ENCODE measurements around the gene OR2V2.

GRCh38 chr5:181190711-181191525 lies 43.5 kb downstream of the OR2V2 start:
- no peak for TF ChIP-seq CTCF (IDR thresholded peaks at IDR 0.05)
- TF ChIP-seq POLR2A (IDR thresholded peaks at IDR 0.05): no peak
